VCaP (cell line): Measurements from ENCODE around the gene CDC25A.

Source experiments
- H3K27ac ChIP-seq: fragments of 450-650 bp; 2 replicates; pipeline ENCODE4 v1.5.1; 2017
- TF ChIP-seq, protein P1 (sequence below): fragments of 450-650 bp; conservative IDR thresholded peaks from 2 replicates; pipeline ENCODE4 v1.5.1; 2017; ENCODE audit warnings: mild to moderate bottlenecking, moderate library complexity

Gene CDC25A

DNA sequence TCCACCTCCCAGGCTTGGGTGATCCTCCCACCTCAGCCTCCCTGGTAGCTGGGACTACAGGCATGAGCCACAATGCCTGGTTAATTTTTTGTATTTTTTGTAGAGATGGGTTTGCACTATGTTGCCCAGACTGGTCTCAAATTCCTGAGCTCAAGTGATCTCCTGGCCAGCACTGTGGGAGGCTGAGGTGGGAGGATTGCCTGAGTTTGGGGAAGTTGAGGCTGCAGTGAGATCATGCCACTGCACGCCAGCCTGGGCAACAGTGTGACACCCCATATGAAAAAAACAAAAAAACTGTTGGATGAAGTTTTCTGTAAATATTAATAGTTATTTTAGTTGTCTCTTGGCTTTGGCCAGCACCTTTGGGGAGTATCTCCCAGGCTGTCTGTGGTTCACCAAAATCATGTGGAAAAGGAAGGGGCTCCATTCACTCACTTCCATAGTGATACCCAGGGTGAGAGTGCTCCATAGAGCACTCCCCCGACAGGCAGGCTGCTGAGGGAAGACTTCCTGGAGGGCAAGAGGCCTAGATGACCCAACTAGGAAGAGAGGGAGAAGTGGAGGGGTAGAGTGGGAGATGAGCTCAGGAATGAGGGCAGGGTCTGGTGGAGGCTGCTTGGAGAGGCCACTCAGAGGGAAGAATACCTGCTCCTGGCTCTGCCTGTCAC, 47.1 kb downstream of the CDC25A start:
- TF ChIP-seq, protein P1, sequence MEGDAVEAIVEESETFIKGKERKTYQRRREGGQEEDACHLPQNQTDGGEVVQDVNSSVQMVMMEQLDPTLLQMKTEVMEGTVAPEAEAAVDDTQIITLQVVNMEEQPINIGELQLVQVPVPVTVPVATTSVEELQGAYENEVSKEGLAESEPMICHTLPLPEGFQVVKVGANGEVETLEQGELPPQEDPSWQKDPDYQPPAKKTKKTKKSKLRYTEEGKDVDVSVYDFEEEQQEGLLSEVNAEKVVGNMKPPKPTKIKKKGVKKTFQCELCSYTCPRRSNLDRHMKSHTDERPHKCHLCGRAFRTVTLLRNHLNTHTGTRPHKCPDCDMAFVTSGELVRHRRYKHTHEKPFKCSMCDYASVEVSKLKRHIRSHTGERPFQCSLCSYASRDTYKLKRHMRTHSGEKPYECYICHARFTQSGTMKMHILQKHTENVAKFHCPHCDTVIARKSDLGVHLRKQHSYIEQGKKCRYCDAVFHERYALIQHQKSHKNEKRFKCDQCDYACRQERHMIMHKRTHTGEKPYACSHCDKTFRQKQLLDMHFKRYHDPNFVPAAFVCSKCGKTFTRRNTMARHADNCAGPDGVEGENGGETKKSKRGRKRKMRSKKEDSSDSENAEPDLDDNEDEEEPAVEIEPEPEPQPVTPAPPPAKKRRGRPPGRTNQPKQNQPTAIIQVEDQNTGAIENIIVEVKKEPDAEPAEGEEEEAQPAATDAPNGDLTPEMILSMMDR, result no peak
- no peak overlapping the region for H3K27ac ChIP-seq

DNA sequence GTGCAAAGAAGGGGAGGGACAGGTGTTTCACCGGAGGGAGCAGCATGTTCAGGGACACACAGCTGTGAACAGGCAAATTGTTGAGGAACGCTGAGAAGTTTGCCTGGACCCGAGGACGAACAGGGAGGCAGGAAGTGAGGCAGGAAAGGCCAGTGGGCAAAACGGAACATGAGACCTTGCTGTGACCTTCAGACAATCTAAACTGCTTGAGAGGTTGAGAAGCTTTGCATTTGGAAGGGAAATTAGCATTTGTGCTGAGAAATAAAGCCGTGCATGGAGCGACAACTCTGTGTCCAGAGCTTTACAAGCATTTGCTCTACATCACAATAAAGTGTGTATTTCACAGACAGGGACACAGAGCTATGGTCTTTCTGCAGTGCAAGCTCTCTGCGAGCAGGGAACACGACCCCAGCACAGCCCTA, 47.9 kb downstream of the CDC25A start:
- TF ChIP-seq, protein P1, result no peak
- no peak overlapping the region; the same call in 1 of the 2 replicates for H3K27ac ChIP-seq

DNA sequence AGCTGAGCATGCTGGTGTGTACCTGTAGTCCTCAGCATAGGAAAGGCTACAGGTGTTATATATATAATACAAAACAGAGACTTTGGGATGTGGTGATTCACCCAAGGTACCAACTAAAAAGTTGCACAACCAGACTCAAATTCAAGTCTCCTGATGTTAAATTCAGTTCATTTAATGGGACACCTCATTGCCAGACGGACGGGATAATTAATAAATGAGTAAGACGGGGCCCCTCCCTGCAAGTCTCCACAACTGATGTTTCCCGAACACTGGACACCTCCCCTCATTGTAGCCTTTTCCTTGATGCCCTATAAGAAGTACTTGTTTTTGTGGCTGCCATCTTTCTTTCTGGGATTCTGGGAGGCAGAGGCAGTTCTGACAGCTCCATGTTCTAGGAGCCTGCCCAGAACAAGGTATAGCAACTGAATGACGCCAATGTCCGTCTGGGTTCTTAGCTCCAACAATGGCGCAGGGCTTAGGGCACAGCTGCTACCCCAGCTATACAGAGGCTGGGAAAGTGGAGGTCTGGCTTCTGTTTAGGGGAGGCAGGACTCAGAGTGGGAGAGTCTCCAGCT, 50.7 kb downstream of the CDC25A start:
- TF ChIP-seq, protein P1, result no peak

DNA sequence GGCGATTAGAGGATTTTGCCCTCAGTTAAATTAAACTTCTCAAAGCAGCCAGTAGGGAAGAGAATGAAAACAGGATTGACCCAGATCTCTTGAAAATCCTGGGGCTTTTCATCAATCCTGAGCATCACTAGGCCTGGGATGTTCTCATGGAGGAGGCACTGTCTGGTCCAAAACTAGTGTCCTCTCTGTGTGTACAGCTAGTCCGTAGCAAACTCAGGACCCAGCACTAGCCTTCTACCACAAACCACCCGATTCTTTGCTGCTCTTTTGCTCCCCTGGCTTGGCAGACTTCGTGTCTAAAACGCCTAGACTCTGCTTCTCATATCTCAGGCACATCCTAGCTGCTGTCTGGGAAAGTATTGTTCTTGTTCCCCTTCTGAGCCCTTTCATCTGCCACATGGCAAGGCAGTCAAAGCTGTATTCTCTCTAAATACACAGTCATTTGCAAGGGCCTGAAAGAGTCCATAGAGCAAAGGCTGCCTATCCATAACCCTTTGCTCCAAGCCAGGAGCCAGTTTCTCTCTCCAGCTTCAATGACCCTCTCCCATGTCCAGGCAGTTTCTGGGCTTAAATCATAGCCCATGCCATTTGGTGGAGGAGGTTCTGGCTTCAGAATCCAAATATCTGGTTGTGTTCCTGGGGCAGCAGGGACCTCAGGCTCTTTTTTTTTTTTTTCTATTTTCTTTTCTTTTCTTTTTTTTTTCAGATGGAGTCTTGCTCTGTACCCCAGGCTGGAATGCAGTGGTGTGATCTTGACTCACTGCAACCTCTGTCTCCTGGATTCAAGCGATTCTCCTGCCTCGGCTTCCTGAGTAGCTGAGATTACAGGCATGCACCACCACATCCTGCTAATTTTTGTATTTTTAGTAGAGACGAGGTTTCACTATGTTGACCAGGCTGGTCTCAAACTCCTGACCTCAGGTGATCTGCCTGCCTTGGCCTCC, 52.4 kb downstream of the CDC25A start:
- H3K27ac ChIP-seq, result no peak overlapping the region
- TF ChIP-seq, protein P1, result no peak

More for the DNA sequence above, 50.7 kb downstream of the CDC25A start:
- H3K27ac ChIP-seq, result no peak overlapping the region

DNA sequence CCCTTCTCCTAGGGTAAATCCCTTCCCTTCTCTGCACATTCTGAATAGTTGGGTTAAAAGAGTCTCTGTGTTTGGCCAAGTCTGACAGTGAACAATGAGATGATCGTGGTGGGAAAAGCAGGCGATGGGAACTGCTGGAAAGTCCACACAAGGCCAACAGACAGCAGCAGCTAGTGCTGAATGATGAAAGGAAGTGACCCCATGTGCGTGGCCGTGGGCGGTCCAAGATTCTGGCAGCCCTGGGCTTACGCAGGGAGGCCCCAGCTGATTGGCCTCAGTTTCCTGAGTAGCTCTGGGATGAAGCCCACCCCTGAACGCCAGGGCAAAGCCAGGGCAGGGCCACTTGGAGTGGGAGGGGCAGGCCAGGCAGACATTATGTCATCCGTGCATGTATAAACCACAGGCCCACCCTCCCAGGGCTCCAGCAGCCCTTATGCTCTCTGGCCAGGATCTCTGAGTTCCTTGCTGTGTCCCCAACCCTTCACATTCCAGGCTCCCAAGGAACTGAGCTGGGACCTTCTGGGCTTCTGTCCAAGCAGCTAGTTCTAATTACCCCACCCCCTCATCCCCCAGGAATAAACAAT, 57.8 kb downstream of the CDC25A start:
- TF ChIP-seq, protein P1, result no peak
- H3K27ac ChIP-seq, result no peak overlapping the region

DNA sequence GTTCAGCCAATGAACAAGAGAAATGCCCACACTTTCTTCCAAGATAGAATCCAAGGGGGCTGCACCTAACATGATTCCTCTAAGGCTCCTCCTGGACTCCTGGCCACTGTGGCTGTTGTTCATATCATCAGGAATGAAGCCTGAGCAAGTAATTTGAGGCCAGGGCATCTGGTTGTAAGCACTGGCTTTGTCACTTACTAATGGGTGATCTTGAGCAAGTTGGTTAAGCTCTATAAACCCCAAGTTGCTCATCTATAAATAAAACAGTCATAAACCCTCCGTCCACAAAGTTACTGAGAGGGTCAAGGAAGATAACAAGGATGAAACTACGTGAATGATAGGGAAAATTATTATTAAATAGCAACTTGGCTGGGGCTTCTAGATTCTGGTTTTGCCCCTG, 58.3 kb downstream of the CDC25A start:
- H3K27ac ChIP-seq, result no peak overlapping the region
- TF ChIP-seq, protein P1, result no peak

DNA sequence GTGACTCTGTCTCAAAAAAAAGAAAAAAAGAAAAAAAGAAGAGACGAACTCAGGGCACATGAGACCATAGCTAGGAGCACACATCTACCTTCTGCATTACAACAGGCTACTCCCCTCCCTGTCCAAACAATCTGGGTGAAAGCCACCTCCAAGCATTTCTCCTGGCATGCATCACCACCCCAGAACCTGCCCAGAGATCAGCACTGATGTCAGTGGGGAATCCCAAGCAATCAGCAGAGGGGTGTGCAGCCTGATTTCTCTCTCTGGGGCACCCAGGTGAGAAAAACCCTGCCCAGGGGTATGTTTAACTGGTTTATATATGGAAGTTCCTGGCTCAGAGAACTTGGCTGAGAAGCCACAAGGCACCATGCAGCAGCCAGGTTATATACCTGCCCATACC, 59.4 kb downstream of the CDC25A start:
- TF ChIP-seq, protein P1, result no peak
- no peak overlapping the region for H3K27ac ChIP-seq
